ENCODE results near the gene RBM33. TPM values are rescaled to one million over a fixed set of nuclear protein-coding genes. Genes with fewer than 3 reads are reported as not detected.

Gene RBM33, protein sequence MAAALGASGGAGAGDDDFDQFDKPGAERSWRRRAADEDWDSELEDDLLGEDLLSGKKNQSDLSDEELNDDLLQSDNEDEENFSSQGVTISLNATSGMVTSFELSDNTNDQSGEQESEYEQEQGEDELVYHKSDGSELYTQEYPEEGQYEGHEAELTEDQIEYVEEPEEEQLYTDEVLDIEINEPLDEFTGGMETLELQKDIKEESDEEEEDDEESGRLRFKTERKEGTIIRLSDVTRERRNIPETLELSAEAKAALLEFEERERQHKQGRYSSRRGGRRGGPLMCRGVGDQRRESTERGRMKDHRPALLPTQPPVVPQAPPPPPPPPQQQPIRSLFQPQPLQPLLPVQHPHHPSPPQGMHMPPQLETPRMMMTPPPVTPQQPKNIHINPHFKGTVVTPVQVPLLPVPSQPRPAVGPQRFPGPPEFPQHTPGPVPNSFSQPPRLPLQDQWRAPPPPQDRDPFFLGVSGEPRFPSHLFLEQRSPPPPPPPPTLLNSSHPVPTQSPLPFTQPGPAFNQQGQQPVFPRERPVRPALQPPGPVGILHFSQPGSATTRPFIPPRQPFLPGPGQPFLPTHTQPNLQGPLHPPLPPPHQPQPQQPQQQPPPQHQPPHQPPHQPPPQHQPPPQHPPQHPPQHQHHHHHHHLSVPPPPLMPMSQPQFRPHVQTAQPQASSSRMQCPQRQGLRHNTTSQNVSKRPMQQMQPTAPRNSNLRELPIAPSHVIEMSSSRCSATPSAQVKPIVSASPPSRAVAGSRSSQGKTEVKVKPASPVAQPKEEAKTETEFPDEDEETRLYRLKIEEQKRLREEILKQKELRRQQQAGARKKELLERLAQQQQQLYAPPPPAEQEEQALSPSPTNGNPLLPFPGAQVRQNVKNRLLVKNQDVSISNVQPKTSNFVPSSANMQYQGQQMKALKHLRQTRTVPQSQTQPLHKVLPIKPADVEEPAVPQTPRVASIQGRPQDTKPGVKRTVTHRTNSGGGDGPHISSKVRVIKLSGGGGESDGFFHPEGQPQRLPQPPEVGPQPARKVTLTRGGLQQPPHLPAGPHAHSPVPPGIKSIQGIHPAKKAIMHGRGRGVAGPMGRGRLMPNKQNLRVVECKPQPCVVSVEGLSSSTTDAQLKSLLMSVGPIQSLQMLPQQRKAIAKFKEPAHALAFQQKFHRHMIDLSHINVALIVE
- total RNA-seq (2022; extraction: Qiagen RNA extraction) = 20.7 to 27.3 TPM (median 26.2 TPM) in 5 replicates

DNA sequence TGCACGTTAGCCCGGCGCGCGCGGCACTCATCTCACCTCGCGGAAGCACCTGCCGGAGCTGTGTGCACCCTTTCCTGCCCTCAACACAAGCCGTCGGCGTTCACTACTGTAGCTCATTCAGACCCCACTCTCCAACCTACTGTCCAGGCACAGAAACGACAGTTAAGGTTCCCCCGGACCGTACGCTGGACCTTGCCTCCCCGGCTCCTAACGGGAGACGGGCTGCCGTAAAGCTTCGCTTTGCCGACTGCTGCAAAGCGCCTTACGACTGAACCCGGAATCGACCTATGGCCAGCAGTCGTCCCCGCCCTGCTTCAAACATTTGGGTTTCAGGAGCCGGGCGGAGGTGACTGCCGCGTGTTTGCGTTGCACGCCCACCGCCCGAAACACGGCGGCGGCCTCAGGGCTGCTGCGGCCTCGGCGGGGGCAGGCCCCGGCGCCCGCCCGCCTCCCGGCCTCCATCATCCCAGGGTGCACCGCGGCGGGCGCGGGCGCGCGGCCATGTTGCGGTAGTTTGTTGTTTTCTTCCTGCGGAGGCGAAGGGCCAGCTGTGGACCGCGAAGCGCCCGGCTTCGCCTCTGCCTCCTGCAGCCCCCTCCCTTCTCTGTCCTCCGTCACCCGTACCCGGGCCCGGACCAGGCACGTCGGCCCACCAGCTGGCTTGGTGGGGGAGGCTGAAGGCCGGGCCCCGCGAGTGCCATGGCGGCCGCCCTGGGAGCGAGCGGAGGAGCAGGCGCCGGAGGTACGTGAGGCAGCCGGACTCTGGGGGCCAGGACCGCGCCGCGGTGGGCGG, at the start of gene RBM33:
RBM33 (plus strand) TSS at position 484 of the 793 bp plus-strand sequence; CDS start at position 700, 216 bp downstream.

DNA sequence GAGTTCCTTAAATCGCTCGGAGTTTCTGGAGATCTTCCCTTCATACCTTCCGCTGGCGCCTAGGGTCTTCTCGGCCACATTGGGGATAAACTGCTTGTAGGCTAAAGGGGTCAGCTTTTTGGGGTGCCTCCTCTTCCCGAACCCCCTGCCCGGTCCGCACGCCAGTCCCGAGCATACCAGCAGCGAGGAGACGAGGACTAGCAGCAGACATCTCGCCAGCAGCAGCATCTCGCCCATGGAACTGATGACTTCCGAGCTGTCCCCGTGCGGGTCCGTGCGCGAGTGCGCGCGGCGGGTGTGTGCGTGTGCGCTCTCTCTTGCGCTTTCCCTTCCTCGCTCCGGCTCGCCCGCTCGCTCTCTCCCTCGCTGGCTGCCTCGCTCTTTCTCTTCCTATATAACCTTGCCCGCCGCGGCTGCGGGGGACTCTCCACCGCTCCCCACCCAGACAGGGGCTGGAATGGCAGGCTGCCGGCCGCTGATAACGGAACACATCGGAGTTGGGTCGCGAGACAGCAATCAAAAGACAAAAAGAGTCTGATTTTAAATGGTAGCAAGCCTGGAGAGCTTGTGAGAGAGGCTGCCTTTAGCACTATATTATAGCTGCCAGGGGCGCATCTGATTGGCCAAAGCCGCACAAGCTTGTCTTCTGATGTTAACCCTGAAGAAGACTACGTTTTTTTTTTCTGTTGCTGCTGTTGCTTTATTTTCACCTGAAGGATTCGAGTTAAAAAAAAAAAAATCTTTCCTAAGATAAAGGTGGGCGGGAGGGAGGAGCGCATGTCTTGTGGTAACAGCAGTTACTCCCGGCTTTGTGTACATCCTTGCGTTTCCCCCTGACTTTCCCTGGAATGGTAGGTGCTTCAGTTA, 167.7 kb downstream of the RBM33 start, which contains the start of gene SHH:
SHH (minus strand) TSS at position 569 of the 867 bp plus-strand sequence; CDS start at position 228, 341 bp downstream.

Other genes with a start within 250 kb of the RBM33 start
- gene EN2, start 186.5 kb upstream of the RBM33 start, total RNA-seq (2022; extraction: Qiagen RNA extraction) = 0.56 to 0.94 TPM (median 0.92 TPM) in 5 replicates
- not detected in 5 replicates for gene CNPY1, start 98.1 kb upstream of the RBM33 start, total RNA-seq (2022; extraction: Qiagen RNA extraction)
- gene SHH, start 167.8 kb downstream of the RBM33 start, total RNA-seq (2022; extraction: Qiagen RNA extraction) = 0.39 to 0.75 TPM (median 0.46 TPM) in 5 replicates

Data from A549 treated with AZD2906 at 1 μM for 4 hours (cell line).